Measurements from ENCODE around the gene MMP20.
"Not testable (repeated sequence)": the region's sequence is repeated elsewhere in the genome, so short reads cannot be mapped to it uniquely, and the experiment has no call there.

The MMP20 gene, protein sequence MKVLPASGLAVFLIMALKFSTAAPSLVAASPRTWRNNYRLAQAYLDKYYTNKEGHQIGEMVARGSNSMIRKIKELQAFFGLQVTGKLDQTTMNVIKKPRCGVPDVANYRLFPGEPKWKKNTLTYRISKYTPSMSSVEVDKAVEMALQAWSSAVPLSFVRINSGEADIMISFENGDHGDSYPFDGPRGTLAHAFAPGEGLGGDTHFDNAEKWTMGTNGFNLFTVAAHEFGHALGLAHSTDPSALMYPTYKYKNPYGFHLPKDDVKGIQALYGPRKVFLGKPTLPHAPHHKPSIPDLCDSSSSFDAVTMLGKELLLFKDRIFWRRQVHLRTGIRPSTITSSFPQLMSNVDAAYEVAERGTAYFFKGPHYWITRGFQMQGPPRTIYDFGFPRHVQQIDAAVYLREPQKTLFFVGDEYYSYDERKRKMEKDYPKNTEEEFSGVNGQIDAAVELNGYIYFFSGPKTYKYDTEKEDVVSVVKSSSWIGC

GRCh38 chr11:102625177-102625576, at the start of gene MMP20:
Gene MMP20 (minus strand): TSS chr11:102625332. CDS start chr11:102625319, 13 bp downstream.
- DNase-seq: no peak

GRCh38 chr11:102669664-102670063, 44.5 kb upstream of the MMP20 start:
- no peak for DNase-seq

DNA sequence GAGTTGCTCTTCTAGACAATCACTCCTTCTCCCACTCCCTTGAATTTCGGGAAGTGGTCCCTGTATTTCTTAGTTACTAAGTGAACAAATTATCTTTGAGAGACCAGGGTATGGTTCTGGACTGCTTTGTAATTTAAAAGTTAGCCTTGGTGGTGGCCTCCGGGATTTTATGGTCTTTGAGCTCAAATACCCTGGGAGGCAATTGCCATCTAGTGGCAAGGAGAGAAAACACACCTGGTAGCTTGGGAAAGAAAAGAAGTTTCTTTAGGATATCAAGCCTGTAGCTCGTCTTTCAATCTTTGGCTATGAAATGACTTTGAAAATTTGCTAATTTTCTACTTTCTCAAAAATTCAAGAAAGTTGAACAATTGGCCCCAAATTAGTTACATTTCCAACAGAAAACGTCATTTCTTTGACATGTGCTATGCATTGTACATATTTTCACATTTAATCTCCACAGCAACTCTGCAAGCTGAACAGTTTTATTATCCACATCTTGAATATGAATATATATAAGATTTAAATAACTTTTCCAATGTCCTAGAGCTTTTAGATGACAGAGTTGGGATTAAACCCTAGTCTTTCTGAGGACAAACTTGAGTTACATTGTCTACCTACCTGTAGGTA, 41.3 kb upstream of the MMP20 start:
- peak; percentile 45 for DNase-seq

DNA sequence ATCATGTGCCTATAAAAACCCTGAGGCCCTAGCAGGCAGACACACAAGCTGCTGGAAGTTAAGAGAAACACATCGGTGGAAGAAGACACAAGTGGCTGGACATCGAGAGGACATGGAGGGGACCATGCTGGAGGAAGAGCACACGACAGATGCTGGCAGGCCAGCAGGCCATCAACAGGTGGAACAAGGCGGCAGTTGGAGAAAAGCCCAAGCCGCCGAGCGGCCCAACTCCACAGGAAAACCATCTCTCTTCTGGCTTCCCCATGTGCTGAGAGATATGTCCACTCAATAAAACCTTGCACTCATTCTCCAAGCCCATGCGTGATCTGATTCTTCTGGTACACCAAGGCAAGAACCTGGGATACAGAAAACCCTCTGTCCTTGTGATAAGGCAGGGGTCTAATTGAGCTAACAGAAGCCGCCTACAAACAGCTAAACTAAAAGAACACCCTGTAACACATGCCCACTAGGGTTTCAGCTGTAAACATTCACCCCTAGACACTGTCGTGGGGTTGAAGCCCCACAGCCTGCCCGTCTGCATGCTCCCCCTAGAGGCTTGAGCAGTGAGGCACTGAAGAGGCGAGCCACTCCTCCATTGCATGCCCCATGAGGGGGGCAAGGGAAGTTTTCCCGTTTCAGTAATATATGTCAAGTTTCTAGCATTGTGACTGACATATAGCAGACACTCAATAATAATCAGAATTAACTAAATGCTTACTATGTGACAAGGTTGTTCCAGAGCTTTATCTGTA, 39.0 kb upstream of the MMP20 start:
- DNase-seq: peak; percentile 4

DNA sequence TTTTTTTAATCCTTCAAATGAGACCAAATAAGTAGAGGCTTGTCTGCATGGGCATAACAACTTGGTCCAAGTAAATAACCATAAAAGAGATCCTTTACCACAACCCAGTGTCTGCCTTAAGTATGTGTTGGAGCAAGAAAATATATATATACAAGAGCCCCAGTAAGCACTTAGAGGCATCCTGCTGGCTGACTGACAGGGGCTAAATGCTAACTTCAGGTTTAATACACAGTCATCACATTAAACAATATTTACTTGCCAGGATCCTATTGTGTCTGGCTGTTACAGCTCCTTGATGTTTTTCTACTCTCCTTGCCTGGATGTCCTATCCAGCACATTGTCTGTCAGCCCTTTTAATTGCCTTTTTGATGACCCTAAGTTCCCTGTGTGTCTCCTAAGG, 37.5 kb upstream of the MMP20 start:
- DNase-seq: no peak

- DNase-seq: no peak
Observed at GRCh38 chr11:102661040-102661439, 35.9 kb upstream of the MMP20 start.

GRCh38 chr11:102656528-102656927, 31.4 kb upstream of the MMP20 start:
- DNase-seq: no peak

GRCh38 chr11:102655547-102655946, 30.4 kb upstream of the MMP20 start:
- no peak for DNase-seq

- DNase-seq: no peak
Observed at GRCh38 chr11:102654761-102655160, 29.6 kb upstream of the MMP20 start.

DNA sequence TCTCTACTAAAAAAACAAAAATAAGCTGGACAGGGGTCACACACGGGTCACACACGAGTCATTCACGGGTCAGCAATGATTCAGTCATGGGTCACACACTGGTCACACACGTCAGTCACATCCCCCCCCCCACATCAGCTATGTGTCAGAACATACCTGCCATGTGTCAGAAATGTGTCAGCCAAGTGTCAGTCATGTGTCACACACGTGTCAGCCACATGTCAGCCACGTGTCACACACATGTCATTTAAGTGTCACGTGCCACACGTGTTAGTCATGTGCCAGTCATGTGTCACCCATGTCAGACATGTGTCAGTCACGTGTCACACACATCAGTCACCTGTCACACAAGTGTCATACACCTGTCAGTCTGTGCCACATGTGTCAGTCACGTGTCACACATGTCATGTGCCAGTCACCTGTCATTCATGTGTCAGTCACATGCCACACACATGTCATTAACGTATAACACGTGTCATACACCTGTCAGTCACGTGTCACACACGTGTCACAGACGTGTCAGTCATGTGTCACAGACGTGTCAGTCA, 28.7 kb upstream of the MMP20 start:
- no peak for DNase-seq

DNA sequence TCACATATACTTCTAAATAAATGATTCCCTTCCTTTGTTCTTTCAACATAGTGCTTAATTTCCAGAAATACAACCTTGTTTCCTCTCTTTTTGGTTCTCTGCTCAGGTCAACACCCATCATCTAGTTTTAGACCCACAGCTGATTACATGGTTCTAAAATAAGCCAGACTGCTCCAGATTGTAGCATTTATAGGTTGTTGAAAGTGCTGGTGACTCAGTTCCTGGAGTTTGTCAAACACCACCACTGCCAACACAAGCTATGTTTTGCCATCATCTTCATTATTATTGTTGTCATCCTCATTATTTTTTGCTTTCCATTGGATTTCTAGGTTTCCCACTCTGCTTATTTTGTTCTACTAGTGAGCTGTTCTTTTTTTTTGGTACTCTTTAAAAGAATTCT, 22.3 kb upstream of the MMP20 start:
- no peak for DNase-seq

DNA sequence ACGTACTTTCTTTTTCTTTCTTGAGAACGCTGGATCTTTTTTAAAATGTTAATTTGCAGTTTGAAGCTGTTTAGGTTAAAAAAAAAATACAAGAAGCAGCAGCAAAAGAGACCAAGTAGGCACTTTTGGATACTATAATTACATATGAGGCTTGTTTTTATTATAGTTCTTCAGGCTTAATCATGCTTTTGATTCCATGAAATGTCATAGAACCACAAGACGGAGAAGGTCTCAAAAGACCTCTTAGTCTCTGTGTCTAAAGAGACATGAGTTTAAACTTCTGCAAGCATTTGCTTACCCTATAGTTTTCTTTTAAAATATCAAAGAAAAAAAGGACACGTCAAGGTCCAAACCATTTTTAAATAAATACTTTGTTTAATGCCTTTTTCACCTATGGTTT, 18.8 kb upstream of the MMP20 start:
- no peak for DNase-seq

DNA sequence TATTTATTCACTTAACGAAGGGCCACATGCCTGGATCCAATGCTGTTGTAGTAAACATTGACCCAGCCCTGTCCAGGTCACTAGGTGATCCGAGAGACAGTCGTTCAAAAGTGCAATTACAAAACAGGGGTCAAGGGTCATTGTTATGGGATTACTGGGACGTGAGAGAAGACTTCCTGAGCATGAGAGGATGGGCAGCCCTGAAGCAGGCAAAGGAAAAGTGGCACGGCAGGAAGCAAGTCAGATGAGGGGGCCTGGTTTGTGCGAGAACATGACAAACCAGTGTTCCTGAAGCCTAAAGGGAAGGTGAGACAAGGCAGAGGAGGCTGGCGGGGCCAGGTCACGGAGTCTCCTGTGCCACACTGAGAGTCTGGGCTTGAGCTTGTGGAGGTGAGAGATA, 15.8 kb upstream of the MMP20 start:
- DNase-seq: no peak

- DNase-seq: no peak
Observed at GRCh38 chr11:102639656-102640055, 14.5 kb upstream of the MMP20 start.

GRCh38 chr11:102637731-102638130, 12.6 kb upstream of the MMP20 start:
- no peak for DNase-seq

GRCh38 chr11:102633385-102634026, 8.4 kb upstream of the MMP20 start:
- no peak for DNase-seq

GRCh38 chr11:102632026-102632425, 6.9 kb upstream of the MMP20 start:
- DNase-seq: no peak

- no peak for DNase-seq
Observed at GRCh38 chr11:102630598-102631448, 5.7 kb upstream of the MMP20 start.

GRCh38 chr11:102629908-102630307, 4.8 kb upstream of the MMP20 start:
- not testable (repeated sequence) for DNase-seq

- DNase-seq: no peak
Observed at GRCh38 chr11:102626676-102627075, 1.5 kb upstream of the MMP20 start.

DNA sequence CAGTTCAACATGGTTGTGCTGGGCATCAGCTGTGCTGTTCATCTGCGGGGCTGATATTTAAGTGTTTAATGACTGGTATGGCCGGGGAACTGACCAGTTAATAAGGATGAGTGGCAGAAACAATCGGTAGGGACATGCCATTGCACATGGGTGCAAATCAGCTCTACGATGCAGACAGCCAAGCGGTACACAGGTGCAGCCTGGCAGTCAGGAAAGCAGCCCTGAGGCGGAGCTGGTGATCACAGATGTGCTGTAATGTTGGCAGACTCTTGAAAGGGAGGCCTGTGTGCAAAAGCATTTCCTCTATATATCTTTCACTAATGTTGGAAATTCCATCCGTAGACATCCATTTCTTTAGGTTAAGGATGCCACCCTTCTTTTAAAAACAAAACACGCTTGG, 1.1 kb downstream of the MMP20 start:
- DNase-seq: no peak

DNA sequence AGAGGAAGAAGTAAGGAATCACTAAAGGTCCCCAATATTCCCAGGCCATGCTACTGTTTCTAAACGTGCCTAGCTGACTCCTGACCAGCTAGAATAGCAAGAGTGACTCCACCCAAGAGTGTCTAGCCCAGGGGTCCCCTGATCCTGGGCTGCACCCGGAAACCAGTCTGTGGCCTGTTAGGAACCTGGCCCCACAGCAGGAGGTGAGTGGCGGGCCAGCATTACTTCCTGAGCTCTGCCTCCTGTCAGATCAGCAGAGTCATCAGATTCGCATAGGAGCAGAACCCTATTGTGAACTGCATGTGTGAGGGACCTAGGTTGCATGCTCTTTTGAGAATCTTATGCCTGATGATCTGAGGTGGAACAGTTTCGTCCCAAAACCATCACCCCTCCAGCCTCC, 2.0 kb downstream of the MMP20 start:
- no peak for DNase-seq

Measured in CD4-positive, alpha-beta T cell treated with Interleukin-21 for 1 hour (primary cell).